ENCODE data around the gene CPB1. TPM values are rescaled to one million over a fixed set of nuclear protein-coding genes. Genes with fewer than 3 reads are reported as not detected.
A peak's percentile ranks its signal among the peaks of the same experiment; 100 is the strongest.
"Not testable (repeated sequence)": the region's sequence is repeated elsewhere in the genome, so short reads cannot be mapped to it uniquely, and the experiment has no call there.

CPB1 gene
- not detected in 2 replicates for total RNA-seq (2014; rRNA removed; shearing (Covaris generic))

DNA sequence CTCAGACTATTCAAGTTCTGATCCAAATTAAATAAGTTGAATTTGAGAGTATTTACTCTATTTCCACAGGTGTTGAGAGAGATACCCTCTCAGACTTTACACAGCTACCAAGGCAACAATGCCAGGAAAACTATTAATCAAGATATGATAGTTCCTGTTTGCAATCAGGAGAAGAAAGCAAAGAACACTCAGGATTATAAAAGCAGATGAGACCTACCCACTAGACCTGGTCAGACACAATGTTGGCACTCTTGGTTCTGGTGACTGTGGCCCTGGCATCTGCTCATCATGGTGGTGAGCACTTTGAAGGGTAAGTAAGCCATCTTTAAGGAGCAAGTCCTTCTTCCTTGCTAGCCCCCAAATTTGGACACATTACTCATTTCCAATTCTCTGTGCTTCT is at the start of gene CPB1:
CPB1 (plus strand) TSS at position 227 of the 400 bp plus-strand sequence; CDS start at position 240, 13 bp downstream.
- no peak for DNase-seq (ENCODE audit: low read depth)

DNA sequence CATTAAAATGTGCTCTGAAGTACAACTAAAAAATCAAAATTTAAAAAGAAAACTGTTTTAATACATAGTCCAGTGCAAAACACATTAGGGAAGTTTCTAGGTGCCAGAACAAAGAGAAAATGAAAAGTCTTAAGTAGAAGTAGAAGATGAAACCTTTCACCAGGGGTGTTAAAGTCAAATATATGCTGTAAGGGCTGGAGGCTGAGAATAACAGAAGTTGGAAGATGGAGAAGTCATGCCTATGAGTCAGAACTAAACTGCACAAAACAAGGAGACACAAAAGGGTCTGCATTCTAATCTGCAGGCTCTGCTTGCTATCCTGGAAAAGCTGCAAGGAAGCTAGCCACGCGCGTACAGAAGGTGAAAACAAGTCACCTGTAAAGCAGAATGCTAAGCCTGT is 48.7 kb upstream of the CPB1 start:
- no peak for DNase-seq (ENCODE audit: low read depth)

DNA sequence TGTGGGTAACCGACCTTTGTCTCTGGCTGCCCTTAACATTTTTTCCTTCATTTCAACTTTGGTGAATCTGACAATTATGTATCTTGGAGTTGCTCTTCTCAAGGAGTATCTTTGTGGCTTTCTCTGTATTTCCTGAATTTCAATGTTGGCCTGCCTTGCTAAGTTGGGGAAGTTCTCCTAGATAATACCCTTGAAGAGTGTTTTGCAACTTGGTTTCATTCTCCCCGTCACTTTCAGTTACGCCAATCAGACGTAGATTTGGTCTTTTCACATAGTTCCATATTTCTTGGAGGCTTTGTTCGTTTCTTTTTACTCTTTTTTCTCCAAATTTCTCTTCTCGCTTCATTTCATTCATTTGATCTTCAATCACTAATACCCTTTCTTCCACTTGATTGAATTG is 42.6 kb upstream of the CPB1 start:
- not testable (repeated sequence) for DNase-seq (ENCODE audit: low read depth)

DNA sequence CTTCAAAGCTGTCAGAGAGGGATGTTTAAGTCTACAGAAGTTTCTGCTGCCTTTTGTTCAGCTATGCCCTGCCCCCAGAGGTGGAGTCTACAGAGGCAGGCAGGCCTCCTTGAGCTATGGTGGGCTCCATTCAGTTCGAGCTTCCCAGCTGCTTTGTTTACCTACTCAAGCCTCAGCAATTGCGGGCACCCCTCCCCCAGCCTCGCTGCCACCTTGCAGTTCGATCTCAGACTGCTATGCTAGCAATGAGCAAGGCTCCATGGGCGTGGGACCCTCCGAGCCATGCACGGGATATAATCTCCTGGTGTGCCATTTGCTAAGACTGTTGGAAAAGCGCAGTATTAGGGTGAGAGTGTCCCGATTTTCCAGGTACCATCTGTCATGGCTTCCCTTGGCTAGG is 41.5 kb upstream of the CPB1 start:
- DNase-seq (ENCODE audit: low read depth): not testable (repeated sequence)

DNA sequence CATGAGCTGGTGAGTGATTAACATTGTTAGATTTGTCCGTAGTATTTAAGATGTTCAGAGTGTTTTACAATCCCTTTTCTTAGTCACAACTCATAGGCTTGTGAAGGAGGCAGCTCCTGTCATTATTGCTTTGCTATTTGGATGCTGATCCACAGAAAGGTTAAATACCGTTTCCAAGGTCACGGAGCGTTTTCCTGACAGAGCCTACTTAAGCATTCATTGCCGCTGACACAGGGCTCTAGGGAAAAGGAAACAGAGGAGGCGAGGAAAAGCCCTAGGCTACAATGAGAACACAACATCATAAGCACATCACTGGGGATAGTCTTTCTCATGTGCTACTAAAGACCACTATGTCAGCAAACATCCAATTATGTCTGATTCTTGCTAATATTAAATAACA is 38.5 kb upstream of the CPB1 start:
- peak; percentile 22 for DNase-seq (ENCODE audit: low read depth)

DNA sequence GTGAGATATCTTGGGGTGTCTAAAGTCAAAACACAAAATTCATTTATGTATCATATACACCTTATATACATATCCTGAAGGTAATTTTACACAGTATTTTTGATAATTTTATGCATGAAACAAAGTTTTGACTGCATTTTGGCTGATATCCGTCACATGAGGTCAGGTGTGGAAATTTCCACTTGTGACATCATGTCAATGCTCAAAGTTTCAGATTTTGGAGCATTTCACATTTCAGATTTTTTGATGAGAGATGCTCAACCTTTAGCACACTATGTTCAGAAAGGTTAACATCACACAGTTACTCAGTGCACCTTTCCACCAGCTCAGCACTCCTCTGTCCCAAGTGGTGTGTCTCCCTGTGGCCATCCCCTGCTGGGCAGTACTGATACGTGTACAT is 37.7 kb upstream of the CPB1 start:
- DNase-seq (ENCODE audit: low read depth): no peak

DNA sequence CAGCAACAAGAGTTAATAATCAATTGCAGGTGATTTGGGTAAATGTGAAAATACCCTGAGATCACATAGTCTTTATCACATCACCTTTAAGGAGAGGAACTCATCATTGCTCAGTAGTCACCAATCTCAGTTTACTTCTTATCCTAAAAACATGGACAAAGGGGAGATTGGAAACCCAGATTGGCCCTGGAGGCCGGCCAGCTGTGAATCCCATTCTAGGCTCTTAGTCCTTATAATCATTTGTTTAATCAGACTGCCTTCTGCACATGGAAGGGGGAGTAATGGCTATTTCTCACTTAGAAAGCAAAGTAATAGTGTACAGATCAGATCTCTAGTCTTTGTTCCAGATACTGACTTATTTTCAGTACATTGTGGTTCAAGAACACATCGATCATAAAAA is 37.2 kb upstream of the CPB1 start:
- DNase-seq (ENCODE audit: low read depth): no peak

DNA sequence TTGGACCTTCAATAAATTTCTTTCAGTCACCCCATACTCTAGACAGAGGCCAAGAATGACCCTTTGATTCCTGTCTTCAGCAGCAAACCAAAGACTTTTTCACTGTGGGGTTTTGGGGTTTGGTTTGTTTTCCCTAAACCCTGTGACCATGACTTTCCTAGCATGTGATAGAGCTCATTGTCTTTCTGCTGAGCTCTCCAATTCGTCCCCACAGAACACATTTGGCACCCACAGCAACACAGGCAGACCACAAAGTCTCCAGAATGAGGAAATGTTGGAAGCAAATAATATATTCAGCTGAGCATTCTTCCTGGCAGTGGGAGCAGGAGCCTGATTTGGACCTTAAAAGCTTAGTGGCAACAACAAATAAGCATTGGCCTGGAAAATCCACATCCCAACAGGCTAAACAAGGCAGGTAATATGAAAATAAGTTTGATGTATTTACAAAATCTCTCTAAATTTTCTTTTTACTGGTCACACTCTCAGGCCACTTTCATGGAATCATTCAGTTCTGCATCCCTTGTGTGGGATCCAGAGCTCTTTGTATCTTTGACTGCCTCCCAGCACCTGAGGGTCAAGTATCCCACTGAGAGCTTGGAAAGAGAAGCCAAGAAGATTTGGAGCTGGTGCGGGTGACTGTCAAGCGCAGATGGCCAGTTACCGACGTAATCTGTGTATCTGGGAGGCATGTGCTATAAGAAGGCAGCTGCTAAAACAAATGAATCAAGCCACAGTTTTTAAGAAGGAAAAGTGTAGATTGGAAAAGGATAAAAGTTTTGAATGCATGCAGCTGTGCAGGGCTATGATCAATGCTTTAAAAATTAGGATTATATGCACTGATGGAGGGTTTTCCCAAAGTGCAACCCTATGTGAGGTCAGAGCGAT is 36.5 kb upstream of the CPB1 start:
- DNase-seq (ENCODE audit: low read depth): no peak

DNA sequence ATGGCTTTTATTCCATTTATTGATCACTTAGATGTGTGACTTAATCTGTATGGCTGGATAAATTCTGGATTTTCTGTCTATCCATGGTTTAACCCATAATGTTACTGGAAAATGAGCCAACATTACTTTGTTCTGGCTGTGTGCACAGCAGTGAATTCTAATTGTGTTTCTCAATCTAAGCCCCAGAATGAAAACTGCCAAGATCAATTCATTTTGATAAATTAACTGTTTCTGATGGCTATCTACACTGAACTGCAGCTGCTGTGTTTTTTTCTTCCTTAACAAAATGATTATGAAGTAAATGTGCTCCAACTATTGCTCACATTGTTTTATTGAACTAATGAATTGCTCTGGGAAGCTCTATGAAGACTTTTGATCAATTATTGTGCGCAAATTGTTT is 35.7 kb upstream of the CPB1 start:
- no peak for DNase-seq (ENCODE audit: low read depth)

DNA sequence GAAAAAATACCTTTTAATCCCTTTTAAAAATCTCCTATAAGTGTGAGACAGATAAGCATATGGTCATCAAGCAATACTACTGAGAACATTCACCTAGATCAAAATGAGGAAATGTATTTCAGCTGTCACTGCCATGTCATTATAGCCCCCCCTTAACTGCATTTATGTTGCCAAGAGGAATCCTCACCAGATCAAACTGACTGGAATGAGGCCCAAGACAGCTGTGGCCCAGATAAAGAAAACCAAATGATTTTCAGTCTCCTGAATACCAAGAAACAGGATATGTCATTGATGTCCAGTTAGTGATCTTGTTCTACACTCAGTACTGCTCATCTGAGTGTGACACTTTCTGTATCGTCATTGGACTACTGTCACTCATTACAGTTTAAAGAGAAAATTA is 35.1 kb upstream of the CPB1 start:
- no peak for DNase-seq (ENCODE audit: low read depth)

DNA sequence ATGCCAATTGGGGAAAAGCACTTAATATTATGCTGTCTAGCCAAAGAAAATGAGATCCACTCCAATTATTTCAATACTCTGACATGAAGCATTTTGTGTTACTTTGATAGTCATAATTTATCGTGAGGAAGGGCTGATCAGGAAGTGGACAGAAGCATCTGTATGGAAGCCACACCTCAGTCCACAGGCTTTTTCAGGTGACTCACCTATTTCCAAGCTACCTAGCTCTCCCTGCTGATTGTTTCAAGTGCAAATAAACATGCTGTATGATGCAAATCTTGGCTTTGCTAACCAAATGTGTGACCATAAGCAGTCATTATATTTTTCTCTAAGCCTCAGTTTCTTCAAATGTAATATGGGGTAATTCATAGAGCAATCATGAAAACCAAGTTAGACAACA is 30.8 kb upstream of the CPB1 start:
- no peak for DNase-seq (ENCODE audit: low read depth)

DNA sequence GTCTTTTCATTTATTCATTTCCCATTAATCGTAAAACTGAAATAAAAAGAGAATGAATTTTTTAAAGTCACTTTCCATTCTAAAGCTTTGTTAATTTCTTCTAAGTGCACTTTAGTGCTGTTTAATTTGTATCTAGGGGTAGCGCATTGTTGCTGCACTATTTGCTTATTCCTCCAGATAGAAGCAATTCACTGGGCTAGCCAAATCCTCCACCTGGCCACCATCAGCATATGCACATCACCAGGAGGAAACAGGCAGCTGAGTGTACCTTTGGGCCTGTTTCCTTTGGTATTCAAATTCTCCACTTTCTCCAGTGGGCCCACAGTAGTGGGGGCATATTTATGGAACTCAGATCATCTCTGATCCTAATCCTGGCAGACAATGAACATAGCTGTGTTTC is 29.8 kb upstream of the CPB1 start:
- no peak for DNase-seq (ENCODE audit: low read depth)

DNA sequence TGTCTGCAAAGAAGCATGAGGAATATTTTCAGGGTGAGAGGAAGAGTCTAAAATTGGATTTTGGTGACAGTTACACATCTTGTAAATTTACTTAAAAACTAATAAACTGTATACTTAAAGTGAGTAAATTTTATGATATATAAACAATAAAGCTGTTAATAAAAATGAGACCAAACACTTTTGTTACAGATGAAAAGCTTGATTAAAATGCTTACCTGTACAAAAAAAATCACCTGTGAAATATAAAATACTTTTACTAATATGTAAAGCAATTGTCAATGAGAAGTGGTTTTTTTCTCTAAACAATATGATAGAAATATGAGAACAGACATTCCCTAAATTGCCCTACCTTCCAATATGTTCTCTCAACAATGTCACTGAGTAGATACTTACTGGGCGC is 27.2 kb upstream of the CPB1 start:
- no peak for DNase-seq (ENCODE audit: low read depth)

DNA sequence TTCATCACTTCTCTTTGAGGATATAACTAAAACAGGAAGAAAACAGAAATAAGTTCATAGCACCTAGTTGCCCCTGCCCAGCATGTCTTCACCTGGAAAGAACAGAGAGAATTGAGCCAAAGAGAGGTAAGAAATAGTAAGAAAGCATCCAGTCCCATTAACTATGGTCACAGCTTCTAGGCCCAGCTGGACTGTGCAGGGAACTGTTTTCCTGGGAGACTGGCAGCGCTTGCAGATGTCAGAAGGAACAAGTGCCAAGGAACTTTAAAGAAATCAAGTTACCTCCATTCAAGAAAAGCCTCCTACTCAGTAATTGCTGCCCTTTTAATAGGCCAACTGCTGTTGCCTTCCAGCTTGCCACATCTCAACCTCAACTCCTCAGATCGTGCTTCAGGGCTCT is 17.8 kb upstream of the CPB1 start:
- no peak for DNase-seq (ENCODE audit: low read depth)

DNA sequence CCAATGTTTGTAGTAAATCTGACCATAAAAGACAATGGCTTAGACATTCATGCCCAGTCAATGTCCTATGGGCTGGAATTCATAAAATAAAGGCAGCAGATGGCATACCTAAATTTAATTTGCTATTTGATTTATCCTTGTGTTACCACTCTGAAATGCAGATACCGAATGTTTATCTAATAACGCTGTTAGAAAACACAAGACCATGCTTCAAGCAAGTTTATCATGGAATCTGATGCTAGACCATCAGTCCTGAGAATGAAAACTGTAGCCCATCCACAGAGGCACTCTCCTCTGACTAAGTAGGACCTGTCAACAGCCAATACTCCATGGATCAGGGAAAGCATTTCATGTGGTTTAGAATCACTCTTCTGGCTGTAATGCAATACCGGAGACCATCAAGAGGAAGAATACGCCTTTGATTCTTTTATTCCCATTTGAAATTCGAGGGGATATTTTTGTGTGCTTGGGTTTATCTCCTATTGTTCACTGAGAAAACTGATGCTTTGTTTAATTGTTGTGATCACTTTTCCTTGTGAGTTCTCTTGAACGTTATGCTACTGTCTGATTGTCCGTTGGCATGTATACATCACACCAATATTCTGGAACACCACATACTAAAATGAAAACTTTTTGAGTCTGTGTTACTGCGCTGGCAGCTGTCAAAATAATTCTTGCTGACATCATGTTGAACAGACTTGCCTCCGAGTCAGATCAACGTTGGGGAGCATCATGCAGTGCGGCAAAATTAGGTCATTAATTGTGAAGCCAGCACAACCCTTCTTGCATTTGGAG is 12.1 kb upstream of the CPB1 start:
- DNase-seq (ENCODE audit: low read depth): no peak

DNA sequence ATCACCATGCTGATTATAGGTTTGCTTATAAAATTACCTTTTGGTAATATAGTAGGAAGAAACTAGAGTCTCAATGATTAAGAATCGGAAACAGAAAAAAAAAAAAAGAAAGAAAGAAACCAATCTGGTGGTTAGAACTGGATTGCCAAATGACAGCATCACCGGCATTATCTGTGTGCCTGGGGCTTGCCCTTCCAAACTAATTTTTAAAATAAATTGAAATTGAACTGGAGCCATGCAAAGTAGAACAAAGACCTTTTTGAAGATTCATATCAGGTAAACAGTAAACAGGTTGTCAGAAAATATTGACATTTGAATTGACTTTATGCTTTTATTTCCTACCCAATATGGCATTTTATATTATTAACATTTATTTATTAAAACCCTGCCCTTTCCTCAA is 11.2 kb upstream of the CPB1 start:
- DNase-seq (ENCODE audit: low read depth): no peak

DNA sequence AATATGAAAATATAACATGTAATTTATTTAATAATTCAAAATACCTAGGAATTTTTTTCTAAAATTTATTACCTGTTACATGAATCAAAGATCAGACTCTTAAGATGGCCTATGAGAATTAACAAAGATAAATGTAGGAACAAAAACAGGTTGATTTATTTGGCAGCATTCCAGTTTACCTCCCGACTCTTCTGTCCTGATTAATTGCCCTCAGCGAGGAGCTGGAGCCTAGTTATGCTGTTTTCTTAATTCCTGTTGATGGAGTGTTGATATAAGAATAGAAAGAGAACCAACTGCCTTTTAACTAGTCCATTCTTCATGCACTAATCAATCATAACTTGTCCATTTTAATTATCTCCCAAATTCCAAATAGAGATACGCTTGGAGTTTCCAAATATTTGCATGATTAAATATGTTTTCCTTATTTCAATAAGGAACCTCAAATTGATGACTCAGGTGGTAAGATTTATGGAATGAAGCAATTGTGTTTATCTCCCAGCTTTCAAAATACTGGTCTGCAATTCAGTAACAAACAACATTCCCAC is 10.6 kb upstream of the CPB1 start:
- no peak for DNase-seq (ENCODE audit: low read depth)

DNA sequence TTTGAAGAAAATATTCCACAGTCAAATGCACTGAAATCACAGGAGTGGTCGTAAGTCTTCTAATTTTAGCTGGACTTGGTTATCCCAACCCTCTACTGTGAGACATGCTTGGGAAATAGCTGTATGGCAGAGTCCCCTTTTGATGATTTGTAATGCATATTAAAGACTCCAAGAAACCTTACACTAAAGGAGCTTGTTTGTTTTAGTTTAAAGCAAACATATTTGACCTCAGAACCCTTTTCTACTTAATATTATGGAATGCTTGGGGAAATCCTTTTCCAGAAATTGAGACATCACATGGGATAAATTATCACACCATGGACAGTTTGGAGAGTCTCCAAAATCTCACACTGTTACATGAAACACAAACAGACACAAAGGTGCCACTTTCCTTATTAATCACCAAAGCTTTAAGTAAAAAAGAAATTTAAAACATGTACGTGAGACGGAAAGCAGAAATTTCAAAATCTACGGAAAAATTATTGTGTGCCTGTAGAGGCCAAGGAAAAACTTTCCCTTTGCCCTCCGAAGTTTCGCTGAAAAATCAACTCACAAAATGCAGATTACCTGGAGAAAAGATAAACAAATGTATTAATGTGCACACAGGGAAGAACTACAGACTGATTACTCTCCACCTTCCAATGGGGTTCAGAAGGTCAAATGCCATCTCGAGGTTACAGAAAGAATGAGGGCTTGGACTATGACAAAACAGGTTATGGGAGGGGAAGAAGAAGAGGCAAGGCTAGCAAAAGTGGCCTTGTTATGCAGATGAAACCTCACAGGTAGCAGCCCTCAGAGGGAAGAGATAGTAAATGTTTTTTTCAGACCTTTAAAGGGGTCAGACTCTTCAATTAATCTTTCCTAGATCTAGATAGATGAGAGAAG is 7.0 kb upstream of the CPB1 start:
- no peak for DNase-seq (ENCODE audit: low read depth)

DNA sequence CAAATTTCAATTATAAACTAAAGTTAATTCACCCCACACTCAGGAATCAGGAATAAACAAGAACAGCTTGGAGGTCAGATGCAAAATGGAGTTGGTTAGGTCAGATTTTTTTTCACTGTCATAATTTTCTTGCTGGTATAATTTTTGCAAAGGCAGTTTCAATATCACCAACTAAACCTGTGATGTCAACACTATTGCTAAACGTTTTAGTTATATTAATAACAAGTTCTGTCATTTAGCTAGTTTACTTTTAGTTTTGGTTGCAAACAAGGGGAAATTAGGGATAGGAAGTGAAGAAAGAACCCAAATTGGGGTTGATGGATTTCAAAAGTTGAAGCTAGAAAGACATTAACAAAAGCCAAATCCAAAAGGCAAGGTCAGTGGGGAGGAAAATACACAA is 4.6 kb upstream of the CPB1 start:
- no peak for DNase-seq (ENCODE audit: low read depth)

DNA sequence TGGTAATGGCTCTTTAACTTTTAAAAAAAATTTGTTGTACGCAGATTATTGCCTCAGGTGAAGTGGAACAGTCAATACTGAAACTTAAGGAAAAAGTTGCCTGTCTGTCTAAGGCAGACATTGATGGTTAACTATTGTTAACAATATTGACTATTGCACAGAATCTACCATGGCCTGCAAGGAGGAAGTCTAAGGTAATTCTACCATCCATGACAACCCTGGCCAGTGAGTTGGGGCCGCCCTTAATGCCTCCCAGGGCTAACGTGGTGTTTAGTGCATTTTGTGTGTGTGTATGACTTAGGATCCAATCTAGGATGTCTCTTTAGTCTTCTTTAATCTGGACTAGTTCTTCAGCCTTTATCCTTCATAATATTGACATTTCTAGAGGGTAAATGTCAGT is 2.1 kb upstream of the CPB1 start:
- no peak for DNase-seq (ENCODE audit: low read depth)

DNA sequence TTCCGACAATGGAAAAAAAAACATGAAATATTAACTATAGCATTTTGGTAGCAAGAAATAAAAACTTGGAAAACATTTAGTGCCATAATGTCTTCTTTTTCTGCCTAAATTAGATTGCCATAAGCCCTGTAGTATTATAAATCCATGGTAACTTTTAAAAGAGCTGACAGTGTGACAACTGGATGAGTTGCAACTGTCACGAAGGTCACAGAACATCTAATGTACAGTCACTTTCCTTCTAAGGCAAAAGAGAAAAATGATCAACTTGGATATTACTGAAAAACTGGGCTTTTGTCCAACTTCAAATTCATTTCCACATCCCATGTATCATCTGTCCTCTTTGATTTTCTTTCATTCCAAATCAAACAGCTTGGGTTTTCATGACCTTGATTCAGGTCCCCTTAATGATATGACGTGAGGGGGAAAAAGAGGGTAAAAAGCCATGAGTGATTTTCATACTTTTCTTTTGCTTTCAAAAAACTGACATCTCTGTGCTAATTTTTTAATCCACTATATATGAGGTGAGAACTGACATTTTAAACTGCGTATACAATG is 602 bp downstream of the CPB1 start:
- no peak for DNase-seq (ENCODE audit: low read depth)
